ENCODE results near the gene PROM1.

The PROM1 gene, protein sequence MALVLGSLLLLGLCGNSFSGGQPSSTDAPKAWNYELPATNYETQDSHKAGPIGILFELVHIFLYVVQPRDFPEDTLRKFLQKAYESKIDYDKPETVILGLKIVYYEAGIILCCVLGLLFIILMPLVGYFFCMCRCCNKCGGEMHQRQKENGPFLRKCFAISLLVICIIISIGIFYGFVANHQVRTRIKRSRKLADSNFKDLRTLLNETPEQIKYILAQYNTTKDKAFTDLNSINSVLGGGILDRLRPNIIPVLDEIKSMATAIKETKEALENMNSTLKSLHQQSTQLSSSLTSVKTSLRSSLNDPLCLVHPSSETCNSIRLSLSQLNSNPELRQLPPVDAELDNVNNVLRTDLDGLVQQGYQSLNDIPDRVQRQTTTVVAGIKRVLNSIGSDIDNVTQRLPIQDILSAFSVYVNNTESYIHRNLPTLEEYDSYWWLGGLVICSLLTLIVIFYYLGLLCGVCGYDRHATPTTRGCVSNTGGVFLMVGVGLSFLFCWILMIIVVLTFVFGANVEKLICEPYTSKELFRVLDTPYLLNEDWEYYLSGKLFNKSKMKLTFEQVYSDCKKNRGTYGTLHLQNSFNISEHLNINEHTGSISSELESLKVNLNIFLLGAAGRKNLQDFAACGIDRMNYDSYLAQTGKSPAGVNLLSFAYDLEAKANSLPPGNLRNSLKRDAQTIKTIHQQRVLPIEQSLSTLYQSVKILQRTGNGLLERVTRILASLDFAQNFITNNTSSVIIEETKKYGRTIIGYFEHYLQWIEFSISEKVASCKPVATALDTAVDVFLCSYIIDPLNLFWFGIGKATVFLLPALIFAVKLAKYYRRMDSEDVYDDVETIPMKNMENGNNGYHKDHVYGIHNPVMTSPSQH

DNA sequence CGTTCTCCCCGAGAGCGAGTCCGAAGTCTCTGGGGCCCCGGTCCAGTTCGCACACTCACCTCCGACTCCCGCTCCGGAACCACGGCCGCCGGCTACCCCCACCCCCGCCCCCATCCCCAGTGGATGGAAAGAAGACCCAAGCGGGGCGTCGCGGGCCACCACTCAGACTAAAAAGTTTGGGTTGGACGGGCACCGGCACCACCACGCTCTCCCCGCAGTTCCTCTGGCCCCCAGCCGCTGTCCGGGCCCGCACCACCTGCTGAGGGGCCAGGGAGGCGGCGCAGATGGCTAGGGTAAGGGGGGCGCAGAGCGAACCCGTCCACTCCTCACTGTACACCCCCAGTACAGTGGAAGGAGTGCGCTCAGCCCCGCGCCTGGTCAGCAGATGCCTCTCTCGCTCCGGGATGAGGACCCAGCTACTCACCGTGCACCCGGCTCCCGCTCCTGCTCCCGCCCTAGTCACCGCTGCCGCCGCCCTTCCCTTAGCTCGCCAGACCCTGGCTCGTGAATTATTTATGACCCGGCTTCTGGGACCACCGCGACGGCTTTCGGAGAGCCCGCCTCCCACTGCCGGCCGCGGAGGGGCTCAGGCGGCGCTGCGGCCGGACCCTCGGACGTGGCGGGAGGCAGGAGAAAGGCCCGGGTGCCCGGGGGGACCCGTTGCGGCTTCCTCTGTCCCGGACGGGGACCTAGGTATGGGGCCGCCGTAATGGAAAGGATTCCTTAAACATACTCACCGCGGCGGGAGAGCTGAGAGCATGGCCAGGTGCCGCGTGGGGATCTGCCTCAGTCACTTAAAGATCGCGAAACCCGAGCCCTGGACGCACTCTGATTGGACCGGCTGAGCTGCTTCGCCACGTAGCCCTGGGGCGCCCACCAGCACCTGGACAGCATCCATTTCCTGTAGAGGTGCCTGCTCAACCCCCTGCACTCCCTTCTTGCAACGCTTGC, at the start of gene PROM1:
Gene PROM1 (minus strand): TSS at position 783 of the 951 bp plus-strand sequence. CDS start 8,117 bp downstream, outside the sequence.
- DNase-seq: no peak

DNA sequence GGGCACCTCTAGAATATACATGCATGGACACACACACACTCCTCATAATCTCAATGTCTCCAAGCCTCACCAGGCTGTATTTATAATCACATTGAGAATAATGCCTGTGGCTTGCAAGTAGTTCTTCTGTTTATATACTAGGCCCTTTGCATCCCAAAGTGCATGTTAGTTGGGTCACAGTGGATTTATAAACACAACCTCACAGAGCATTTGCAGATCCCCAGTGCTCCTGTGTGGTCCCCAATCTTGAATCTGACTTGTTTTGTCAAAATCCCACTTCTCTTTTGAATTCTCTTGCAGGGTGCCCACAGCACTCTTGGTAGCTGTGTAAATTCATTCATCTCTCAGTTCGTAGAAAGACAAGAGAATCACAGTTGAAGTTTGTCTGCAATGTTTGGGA, 49.6 kb upstream of the PROM1 start:
- no peak for DNase-seq

DNA sequence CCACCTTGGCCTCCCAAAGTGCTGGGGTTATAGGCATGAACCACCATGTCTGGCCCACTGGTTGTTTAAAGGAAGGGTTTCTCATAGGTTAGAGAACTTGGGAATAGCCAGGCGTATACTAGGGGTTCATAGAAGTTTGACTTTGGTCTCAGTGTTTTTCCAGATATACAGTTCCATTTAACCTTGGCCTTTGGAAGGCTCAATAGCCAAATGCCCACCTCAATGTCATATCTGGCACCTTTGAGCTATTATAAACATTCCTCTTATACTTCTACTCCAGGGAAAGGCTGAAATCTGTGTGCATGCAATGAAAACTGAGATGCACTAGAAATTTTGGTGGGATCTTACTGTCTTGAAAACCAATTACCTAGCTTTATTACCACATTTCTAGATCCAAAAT, 47.5 kb upstream of the PROM1 start:
- DNase-seq: no peak

DNA sequence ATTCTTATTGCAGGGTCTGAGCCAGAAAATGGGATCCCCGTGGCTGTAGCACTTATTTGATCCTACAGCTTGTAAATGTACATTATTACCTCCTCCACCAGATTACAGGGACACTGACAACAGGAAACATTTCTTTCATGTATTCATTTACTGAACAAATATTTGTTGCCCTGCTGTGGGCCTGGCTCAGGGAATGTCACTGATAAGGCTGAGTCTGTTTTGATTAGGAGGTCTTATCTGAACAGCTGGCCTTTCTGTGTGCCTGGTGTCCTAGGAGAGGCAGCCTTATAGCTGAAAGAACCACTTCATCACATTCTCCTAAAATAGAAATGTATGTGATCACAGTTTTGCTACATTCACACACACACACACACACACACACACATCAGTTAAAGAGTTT, 45.5 kb upstream of the PROM1 start:
- no peak for DNase-seq

DNA sequence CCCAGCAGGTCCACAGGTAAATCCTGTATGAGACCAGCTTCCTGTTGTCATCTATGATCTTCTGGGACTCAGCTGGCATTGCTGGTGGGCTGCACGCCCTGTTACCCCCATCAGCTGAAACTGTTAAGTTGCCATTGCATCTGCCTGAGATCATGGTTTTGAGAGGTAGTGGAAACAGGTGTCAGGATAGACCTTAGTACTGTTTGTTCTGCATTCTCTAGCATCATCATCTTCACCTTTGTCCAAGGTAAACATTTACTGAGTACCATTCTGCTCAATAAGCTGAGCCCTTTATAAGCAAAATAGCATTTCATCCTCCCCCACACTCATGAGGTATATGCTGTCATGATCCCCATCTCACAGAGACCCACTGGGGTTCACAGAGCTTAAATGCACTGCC, 42.9 kb upstream of the PROM1 start:
- no peak for DNase-seq

DNA sequence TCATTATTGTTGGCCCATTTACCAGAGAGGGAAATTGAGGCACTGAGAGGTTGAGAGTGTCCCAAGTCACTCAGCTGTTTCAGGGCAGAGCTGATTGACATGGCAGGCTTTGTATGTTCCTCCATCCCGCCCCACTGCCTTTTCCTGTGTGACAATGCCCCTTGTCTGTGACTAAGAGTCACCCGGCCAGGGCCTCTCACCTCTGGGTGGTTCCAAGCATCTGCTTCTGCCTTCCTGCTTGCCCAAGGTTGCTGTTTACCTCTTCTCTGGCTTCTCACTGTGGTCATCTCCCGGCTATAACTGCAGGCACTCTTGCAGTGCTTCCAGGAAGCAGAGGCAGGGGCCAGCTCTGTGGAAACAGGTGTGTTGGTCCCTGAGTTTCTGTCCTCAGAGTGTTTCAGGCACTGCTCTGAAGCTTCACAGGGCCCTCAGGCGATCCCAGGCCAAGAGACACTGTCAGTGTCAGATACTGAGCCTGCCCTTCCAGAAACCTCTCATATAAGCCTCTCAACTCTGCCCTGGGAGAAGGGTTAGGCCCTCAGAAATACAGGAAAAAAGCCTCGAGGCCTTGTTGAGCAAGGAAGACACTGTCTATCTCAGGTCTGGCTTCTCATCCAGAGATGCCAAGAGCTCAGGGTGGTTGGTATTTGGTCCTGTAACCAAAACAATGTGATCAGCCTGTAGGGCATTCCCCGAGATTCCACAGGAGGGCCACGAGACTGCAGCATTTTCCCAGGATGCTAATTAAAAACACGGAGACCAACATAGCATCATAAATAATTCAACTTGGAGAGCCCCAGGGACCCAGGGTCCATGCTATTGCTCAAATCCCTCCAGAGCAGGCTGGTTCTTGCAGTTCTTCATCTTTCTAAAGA, 42.0 kb upstream of the PROM1 start:
- no peak for DNase-seq

DNA sequence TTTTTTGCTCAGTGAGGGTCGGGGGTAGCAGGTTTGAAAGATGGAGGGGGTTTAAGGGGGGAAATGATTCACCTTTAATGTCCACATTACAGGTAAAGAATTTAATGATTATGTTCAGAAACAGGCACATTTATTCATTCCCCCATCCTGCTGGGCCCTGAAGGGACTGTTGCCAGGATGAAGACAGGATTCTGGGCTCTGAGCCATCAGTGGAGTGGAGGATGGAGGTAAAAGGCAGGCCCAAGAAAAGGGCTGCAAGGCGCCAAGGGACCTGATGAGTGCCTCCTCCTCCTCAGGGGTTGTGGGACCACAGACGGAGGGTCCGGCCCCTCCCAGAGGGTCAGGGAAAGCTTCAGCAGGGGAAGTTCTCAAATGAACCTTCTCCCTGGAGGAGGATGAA, 40.4 kb upstream of the PROM1 start:
- no peak for DNase-seq

DNA sequence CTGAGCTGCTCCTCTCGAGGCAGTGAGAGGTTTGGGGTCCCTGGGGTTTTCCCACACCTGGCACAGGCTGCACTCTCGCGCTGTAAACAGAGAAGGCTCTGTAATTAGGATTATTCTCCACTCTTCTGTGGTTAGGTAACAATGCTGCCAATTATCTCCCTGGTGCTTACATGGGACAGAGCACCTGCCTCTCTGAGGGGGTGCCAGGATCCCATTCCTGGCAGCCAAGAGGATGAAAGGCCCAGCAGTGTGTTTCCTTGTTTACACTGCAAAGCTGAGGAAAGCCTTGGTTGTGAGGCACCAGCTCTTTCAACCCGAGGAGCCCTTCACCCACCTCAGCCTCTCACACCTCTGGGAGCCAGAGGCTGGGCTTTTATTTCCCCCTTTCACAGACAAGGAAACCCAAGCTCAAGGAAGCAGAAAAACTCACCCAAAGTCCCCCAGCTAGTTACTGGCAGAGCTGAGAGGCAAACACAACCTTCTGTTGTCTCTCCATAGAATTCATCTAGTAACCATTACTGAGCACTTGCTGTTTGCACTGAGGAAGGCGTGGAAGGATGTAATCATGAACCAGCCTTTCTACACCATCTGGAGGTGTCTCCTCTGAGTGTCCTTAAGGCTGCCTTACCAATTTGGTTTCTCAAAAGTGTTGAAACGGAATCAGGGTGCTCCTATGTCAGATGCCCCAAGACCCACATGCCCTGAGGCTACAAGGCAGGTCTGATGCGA, 39.7 kb upstream of the PROM1 start:
- peak; percentile 82 for DNase-seq

DNA sequence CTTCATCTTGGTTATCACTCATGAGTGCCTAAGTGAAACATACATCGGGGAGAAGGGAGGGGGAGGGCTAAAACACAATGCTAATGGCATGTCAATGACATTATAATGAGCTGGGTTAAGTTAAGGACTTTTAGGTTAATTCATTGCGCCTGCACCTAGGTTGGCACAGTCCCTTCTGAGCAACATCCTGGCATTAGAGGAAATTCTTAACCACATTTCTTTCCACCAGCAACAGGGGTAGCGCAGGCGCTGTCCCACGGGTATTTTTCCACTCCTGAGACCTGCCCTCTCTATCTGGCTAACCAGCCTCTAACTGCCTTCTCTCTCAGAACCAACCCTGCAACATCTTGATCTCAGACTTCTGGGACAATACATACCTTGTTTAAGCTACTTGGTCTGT, 39.0 kb upstream of the PROM1 start:
- no peak for DNase-seq

DNA sequence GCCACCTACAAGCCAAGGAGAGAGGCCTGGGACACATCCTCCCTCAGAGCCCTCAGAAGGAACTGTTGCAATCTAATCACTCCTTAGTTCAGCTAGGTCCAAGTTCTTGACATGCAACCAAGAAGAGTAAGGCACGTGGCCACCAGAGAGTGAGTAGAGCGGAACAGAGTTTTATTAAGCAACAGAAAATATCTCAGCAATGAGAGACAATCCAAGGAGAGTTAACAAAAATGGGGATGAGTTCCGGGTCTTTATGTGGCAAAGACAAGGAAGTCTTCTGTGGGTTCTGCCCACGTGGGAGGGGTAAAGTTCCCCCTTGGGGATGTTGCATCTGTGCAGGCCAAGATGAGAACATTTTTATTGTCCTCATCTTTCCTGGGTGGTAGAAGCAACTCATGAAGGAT, 38.5 kb upstream of the PROM1 start:
- DNase-seq: no peak

DNA sequence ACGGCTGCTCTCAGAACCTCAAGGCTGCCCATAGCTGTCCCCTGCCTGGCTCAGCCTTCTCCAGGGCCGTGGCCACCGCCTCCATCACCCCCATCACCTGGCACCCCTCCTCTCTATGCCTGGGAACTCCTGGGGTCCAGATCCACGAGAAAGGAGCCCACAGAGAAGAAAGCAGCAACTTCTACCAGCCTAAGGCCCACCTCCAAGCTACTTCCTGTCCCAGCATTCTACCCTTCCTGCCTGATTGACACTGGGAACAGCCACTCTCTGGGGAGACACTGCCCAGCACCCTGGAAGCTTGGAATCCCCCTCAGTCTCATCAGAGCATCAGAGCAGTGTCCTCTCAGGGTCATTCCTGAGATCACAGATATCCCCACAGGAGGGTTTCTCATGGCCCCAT, 36.9 kb upstream of the PROM1 start:
- DNase-seq: no peak

DNA sequence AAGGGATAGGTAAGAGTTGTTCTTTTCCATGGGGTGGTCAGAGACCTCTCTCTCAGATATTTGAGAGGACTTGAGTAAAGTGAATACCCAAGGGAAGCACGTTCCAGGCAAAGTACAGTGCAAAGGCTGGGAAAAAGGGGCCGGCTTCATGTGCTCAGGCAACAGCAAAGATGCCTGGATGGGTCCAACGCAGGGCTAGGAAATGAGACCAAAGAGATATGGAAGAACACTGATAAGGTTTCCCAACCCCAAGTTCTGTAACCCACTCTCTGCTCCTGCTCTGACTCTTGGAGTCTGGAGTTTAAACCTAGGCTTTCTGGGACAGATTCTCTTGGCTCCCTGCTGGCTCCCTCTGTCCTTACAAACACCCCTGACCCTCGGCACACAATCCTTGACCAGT, 36.2 kb upstream of the PROM1 start:
- DNase-seq: no peak

DNA sequence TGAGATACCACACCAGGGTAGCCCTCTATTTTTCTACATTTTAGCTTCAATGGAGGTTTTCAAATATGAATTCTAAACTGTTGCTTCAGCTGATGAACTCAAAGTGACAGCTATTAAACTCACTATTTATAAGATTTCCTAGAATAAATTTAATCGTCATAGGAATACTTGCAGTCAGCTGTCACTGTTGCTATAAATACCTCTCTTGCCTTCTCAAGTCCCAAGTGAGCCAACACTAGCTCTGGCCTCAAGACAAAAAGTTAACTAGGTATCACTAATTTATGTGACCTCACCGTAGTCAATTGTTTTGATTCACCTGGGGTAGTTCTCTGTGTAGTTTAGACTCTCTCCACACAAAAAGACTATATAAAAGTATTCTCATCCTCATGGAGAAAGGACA, 34.3 kb upstream of the PROM1 start:
- DNase-seq: no peak

DNA sequence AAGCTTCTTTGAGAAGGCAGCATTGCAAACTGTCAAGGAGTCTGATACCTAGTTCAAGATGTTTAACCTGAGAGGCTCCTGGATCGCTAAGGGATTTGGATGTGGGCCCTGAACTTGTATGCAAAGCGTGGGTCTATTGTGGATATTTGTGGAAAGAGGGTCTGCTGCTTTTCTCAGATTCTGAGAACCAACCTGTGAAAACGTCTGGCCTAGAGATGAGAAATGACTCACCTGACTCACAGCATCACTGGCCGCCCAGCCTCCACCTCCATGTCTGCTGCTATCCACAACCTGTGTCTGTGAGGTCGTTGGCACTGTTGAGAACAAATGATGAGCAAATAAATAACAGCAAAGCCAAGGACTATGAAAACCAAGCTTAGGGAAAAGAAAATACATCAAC, 33.3 kb upstream of the PROM1 start:
- DNase-seq: no peak

DNA sequence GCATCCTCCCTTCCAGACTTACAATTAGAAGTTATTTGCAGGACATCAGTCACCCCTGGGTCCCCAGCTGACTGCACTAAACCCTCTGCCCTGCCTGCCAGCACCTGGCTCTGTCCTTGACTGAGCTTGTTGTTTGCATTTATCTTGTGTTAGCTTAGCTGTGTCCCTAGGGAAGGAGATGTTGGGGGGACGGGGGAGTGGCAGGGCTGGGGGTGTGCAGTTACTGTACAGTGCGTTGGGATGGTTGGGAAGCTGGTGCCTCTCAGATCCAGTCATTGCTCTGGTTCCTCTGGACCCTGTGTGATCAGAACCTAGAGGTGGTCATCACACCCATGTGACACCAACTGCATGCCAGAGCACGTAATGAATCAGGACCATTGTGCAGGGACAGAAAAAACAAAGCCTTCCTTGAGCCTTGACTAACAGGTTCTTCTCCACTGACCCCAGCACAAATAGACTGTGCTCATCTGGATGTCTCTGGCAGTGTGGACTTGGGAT, 32.7 kb upstream of the PROM1 start:
- DNase-seq: no peak

DNA sequence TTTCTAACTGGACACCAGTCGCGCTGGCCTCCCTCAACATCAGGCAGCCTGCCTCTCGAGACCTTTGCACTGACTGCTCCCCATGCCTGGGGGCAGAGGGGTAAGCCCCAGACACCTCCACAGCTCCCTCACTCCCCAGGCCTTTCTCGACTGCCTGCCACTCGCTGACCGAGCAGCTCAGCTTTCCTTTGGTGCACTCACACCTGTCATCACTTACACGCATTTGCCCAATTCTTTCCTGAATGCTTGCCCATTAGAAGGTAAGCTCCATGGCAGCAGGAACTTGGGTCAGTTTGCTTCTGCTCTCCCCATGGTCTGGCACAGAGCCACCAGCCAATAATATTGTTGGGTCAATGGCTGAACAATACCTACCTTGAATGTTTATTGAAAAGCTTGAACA, 32.2 kb upstream of the PROM1 start:
- DNase-seq: no peak

DNA sequence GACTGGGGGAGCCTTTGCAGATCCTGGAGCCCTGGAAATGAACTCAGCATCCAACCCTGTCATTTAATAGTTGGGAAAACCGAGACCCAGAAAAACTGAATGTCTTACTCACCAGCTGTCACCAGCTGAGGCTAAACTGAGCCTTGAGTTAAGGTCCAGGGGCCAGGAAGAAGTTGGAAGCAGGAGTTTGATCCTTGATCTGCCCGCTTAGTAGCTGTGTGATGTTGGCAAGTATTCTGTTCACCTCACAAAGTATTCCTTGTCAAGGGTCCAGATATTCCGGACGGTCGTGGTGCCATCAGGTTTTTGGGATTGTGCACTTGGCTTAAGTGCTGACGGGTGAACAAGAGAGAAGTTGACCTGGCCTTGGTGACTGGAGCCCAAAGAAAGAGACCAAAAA, 30.7 kb upstream of the PROM1 start:
- DNase-seq: no peak

DNA sequence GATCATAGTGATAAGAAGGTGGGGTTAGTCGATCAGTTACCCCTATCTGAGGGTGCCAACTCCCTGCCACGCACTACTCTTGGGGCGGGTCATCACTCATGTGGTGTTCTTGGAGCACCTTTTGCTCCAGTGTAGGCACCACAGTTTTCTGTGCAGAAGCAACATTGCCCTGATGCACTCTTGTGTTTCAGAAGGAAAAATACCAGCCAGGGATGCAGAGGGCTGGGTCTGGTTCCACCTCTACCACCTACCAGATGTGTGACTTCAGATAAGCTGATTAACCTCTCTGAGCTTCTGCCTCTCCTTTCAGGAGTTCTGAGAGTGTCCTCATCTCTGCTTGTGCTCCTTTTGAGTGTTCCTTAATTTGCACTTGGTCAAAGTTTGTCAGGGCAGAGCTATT, 29.9 kb upstream of the PROM1 start:
- no peak for DNase-seq

DNA sequence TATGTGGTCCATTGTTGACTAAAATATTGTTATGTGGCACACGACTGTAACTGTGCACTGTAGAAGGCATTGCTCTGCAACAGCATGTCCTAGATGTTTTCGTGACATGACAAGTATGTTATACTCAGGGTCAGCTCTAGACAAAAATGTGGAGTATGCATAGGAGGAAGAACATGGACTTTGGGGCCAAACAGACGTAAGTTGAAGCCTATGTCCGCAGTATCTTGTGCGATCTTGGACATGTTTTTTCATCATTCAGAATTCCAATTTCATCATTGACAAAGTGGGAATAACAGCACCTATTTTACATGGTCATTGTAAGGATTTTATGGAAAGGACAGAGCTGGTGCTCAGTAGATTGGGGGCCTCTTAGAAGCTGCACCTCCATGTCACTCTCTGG, 27.7 kb upstream of the PROM1 start:
- DNase-seq: no peak

DNA sequence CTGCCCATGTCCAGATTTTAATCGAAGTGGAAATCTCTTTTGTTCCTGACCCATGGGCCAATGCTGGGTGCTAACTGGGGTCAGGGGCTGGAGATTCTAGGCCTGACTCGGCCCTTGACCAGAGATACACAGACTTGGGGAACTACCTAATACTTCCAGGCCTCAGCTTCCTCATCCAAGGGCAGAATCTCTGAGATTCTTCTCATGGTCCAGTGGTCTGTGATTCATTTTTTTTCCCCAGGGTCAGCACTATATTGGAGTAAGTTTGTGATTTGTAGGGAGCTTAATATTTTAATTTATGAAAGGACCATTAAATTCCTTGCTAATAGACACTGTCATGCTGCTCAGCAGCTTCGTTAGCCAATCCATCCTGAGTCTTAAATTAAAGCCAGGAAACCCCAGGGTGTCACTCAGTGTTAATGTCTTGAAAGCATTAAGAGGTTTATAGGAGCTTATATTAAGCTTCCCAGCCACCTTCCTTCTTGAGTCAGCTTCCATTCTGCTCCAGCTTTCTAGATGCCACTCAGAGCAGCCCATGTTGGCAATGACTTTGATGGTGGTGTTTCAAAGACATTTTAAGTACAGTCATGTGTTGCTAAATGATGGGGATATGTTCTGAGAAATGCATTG, 27.0 kb upstream of the PROM1 start:
- DNase-seq: no peak

DNA sequence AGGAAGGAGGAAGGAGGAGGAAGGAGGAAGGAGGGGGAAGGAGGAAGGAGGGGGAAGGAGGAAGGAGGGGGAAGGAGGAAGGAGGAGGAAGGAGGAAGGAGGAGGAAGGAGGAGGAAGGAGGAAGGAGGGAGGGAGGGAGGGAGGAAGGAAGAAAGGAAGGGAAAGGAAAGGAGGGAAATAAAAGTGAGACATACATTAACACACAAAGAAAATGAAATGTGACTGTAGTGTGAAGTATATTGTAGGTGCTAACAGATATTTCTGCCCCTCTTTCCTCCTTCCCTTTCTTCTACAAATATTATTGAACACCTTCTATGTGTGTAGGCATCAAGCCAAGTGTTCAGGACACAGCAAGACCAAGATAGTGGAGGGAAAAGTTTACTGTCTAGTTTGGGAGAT, 26.4 kb upstream of the PROM1 start:
- no peak for DNase-seq
